Peyer's patch (tissue), 4 donors: ENCODE measurements around the gene CDK5R1. TPM values are rescaled to one million over a fixed set of nuclear protein-coding genes. Genes with fewer than 3 reads are reported as not detected.

Source experiments
- DNase-seq, 3 donors: peaks; one replicate each; pipeline ENCODE4 v3.0.0-alpha.2; 2017 to 2019
- H3K27ac ChIP-seq, 4 donors: fragments of 200-600 bp; sonication (generic); one replicate each; pipeline ENCODE4 v1.5.1; 2016 to 2019
- H3K27me3 ChIP-seq, 2 donors: fragments of 200-600 bp; sonication (generic); one replicate each; pipeline ENCODE4 v1.5.1; 2019
- H3K36me3 ChIP-seq, 3 donors: fragments of 200-600 bp; sonication (generic); one replicate each; pipeline ENCODE4 v1.5.1; 2016 to 2019
- H3K4me1 ChIP-seq, 4 donors: fragments of 200-600 bp; sonication (generic); one replicate each; pipeline ENCODE4 v1.5.1; 2016 to 2019
- H3K4me3 ChIP-seq, 4 donors: fragments of 200-600 bp; sonication (generic); 1 replicate in 3 of 4; 2 replicates in 1 of 4; pipeline ENCODE4 v1.5.1; 2016 to 2019; ENCODE audit warnings: mild to moderate bottlenecking in 1 of 4
- H3K9me3 ChIP-seq, 4 donors: fragments of 200-600 bp; sonication (generic); one replicate each; pipeline ENCODE4 v1.5.1; 2016 to 2019; ENCODE audit warnings: mild to moderate bottlenecking in 1 of 4
- POLR2A ChIP-seq, 2 donors: fragments of 450-650 bp; IDR thresholded peaks; one replicate each; pipeline ENCODE4 v1.5.1; 2017; ENCODE audit warnings: antibody characterized with exemption in 2 of 2, mild to moderate bottlenecking in 2 of 2, moderate library complexity in 2 of 2
- total RNA-seq, 4 donors: library from RNA; depleted of rRNA; stranded (reverse); fragments of >200 nt; gene quantifications; one replicate each; pipeline ENCODE4 v1.1.0, GENCODE V29; 2016
- TF ChIP-seq, protein P1 (sequence below), 6 experiments: fragments of 450-650 bp in 4 of 6; fragments of 200-600 bp in 2 of 6; sonication (generic) in 1 of 6; IDR thresholded peaks; one replicate each; pipeline ENCODE4 v1.5.1; 2017 to 2019; ENCODE audit warnings: antibody characterized with exemption in 6 of 6, mild to moderate bottlenecking in 3 of 6, moderate library complexity in 1 of 6

Gene CDK5R1
- 1 to 10 TPM in 2 of 4 donors, under 1 TPM in 1, not detected in 1; 0.88 to 1.9 (median 1.2) TPM for total RNA-seq

DNA sequence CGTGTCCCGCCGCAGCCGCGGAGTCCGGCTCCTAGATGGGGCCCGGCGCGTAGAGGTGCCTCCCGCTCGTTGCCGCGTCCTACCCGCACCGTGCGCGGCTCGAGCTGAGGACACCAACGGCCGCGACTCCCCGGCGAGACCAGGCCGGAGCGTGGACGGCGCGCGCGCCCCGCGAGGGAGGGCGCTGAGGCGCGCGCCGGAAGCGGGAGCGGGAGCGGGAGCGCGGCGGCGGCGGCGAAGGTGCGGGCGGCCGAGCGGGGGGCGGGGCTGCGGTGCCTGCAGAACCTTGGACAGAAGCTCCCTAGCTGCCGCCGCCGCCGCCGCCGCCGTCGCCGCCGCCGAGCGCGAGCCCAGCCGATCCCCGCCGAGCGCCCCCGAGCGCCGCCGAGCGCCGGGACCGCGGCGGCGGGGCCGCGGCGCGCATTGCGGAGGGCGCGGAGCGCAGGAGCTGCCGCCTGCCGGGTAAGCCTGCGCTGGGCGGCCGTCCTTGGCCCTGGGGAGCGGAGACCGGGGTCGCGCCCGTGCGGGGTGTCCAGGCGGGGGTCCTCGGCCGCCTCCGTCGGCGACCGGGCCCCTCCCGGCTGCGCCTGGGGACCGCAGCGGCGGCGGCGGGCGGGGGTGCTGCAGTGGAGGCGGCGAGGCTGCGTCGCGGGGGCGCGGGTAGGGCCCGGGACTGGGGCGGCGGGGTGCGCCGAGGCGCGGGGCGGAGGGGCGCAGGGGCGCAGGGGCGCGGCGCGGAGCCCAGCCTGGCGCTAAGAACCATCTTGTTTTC is at the start of gene CDK5R1:
CDK5R1 (plus strand) TSS at position 293 of the 772 bp plus-strand sequence. CDS start 628 bp downstream, outside the sequence.
- peak within 1 kb of the TSS; percentile 65 to 83 (median 77) for H3K27ac ChIP-seq
- H3K9me3 ChIP-seq: no peaks in the 10 kb centered on the region
- DNase-seq: peak; percentile 64 to 88 (median 85)
- H3K27me3 ChIP-seq: no peaks in the 10 kb centered on the region
- peaks cover 0 to 12% (median 6%) of the 10 kb centered on the region in 4 donors for H3K4me1 ChIP-seq
- TF ChIP-seq, protein P1, sequence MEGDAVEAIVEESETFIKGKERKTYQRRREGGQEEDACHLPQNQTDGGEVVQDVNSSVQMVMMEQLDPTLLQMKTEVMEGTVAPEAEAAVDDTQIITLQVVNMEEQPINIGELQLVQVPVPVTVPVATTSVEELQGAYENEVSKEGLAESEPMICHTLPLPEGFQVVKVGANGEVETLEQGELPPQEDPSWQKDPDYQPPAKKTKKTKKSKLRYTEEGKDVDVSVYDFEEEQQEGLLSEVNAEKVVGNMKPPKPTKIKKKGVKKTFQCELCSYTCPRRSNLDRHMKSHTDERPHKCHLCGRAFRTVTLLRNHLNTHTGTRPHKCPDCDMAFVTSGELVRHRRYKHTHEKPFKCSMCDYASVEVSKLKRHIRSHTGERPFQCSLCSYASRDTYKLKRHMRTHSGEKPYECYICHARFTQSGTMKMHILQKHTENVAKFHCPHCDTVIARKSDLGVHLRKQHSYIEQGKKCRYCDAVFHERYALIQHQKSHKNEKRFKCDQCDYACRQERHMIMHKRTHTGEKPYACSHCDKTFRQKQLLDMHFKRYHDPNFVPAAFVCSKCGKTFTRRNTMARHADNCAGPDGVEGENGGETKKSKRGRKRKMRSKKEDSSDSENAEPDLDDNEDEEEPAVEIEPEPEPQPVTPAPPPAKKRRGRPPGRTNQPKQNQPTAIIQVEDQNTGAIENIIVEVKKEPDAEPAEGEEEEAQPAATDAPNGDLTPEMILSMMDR (IDR thresholded peaks at IDR 0.05): no peak
- TF ChIP-seq POLR2A (IDR thresholded peaks at IDR 0.05): no peak
- peak within 1 kb of the TSS; percentile 54 to 86 (median 73) for H3K4me3 ChIP-seq
- H3K36me3 ChIP-seq: peaks cover 0 to 3% (median 0%) of the 10 kb centered on the region in 3 donors

DNA sequence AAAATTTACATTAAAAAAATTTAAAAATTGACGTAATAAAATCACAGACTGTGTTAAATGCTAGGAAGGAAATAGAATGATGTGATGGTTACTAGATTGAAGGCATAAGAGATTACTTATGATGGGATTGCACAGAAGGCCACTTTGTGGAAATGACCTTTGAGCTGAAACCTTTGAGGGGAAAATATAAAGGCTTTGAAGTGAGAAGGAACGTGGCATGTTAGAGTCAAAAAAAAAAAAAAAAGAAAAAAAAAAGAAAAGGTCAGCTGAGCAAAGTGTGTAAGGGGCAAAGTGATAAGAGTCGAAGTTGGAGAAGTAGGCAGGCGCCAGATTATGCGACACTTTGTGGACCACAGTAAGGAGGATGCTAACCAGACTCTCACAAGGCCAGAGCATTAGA is 46.1 kb upstream of the CDK5R1 start:
- Histone ChIP-seq H3K9me3 (no peaks in the 10 kb centered on the region), H3K4me3 (no peak overlapping the region), H3K4me1 (peaks cover 0 to 6% (median 2%) of the 10 kb centered on the region in 4 donors), H3K27ac (no peak overlapping the region), H3K27me3 (no peaks in the 10 kb centered on the region), H3K36me3 (no peaks in the 10 kb centered on the region)
- DNase-seq: no peak
- TF ChIP-seq, protein P1 (IDR thresholded peaks at IDR 0.05): no peak
- TF ChIP-seq POLR2A (IDR thresholded peaks at IDR 0.05): no peak

DNA sequence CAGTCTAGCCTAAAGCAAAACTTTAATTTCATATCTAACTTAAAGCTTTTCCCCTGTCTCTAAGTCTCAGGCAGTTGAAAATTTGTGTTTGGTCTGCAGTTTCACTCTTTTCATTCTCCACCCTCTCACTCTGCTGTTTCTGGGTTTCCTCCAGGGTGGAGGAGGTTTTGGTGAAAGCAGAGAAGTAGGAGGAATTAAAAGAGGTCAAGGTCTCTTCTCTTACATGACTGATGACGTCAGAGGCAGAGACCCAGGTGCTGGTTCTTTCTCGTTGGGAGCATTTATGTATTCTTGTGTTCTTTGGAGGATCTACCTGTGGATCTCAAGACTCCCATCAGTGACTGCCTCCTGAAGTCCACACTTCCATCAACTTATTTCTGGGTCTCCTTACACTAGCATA is 44.9 kb upstream of the CDK5R1 start:
- no peak for DNase-seq
- Histone ChIP-seq H3K4me3 (no peak overlapping the region), H3K27ac (no peak overlapping the region), H3K27me3 (no peaks in the 10 kb centered on the region), H3K4me1 (peaks cover 0 to 16% (median 5%) of the 10 kb centered on the region in 4 donors), H3K9me3 (no peaks in the 10 kb centered on the region), H3K36me3 (no peaks in the 10 kb centered on the region)
- no peak for TF ChIP-seq POLR2A (IDR thresholded peaks at IDR 0.05)
- TF ChIP-seq, protein P1 (IDR thresholded peaks at IDR 0.05): no peak

DNA sequence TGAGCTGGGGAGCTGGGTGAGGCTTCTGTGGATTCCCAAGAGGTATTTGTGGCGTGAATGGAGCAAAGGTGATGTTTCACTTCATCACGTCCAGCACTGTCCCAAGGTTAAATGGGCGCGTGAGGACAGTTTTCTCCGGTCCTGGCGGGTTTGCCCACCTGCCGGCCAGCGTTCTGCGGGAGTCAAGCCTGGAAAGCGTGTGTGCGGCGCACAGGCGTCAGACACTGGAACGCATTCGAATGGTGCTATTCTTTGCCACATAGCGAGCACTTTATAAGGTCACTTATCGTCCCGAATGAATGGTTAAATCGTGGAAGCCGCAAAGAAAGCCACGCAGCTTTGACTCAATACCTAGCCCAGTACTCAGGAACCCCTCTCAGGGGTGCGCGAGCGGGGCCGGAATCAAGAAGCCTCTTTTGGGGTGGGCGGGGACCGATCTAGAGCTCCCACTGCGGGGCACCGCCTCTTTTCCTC is 42.9 kb upstream of the CDK5R1 start:
- peak overlapping the region; percentile 89 to 98 (median 98) for H3K4me3 ChIP-seq
- peaks cover 0 to 10% (median 0%) of the 10 kb centered on the region in 3 donors for H3K36me3 ChIP-seq
- H3K27ac ChIP-seq: peak overlapping the region in 2 of 4 donors; percentile 85 to 89
- TF ChIP-seq POLR2A (IDR thresholded peaks at IDR 0.05): no peak
- TF ChIP-seq, protein P1 (IDR thresholded peaks at IDR 0.05): peak in 2 of 6 experiments; percentile 84 to 94
- peaks cover 0 to 18% (median 5%) of the 10 kb centered on the region in 4 donors for H3K4me1 ChIP-seq
- DNase-seq: peak in 1 of 3 donors; percentile 48
- no peaks in the 10 kb centered on the region for H3K27me3 ChIP-seq
- no peaks in the 10 kb centered on the region for H3K9me3 ChIP-seq

DNA sequence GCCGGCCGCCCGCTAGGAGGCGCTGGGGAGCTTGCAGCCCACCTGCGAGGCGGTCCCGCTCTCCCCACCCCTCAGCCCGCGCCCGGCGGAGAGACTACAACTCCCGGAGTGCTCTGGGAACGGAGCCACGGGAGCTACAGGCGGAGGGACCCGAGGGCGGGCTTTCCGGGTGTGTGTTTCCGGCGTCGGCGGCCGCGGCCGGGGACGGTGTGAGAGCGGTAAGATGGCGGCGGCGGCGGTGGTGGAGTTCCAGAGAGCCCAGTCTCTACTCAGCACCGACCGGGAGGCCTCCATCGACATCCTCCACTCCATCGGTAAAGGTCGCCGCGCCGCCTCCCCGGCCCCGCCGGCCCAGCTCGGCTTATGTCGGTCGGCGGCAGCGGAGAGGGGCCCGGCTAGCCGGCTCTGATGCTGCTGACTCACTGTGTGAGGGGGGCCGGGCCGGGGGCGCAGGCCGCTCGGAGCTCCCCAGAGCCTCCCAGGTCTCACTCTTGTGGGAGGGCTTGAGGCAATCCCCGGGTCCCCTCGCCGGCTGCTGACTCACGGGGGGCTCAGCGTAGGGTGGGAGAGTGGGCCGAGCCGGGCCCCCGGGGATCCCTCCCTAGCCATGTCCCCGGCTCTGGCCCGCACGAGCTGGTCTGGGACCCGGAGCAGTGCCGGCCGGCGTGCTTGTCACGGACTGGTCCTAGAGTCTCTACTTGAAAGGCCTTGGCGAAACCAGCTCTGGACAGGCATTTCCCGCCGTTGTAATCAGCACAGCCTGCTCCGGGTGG is 42.3 kb upstream of the CDK5R1 start, which contains the start of gene PSMD11:
PSMD11 (plus strand) TSS at position 210 of the 773 bp plus-strand sequence; CDS start at position 224, 14 bp downstream.
- Histone ChIP-seq H3K4me3 (peak within 1 kb of the TSS; percentile 89 to 98 (median 98)), H3K27ac (peak within 1 kb of the TSS; percentile 79 to 89 (median 84))
- TF ChIP-seq, protein P1 (IDR thresholded peaks at IDR 0.05): peak in 4 of 6 experiments; percentile 79 to 89 (median 86)
- TF ChIP-seq POLR2A (IDR thresholded peaks at IDR 0.05): peak; percentile 45 to 65

More for the DNA sequence above, 42.3 kb upstream of the CDK5R1 start, which contains the start of gene PSMD11:
- peak; percentile 97 to 99 (median 98) for DNase-seq
- H3K27me3 ChIP-seq: no peaks in the 10 kb centered on the region
- no peaks in the 10 kb centered on the region for H3K9me3 ChIP-seq
- peaks cover 0 to 16% (median 0%) of the 10 kb centered on the region in 3 donors for H3K36me3 ChIP-seq
- peaks cover 0 to 18% (median 5%) of the 10 kb centered on the region in 4 donors for H3K4me1 ChIP-seq
